ENCODE results near the gene GTSE1. TPM values are rescaled to one million over a fixed set of nuclear protein-coding genes. Genes with fewer than 3 reads are reported as not detected.

GTSE1 gene
- total and polyA plus RNA-seq, 9 donors = 0.18 to 0.84 (median 0.38) TPM; not detected in 1

GRCh38 chr22:46330426-46330825, 33.8 kb downstream of the GTSE1 start:
- Histone ChIP-seq H3K4me3 (no peak overlapping the region), H3K4me1 (ENCODE audit: insufficient read depth) (no peaks in the 10 kb centered on the region), H3K27ac (no peak overlapping the region), H3K27me3 (no peaks in the 10 kb centered on the region), H3K36me3 (no peaks in the 10 kb centered on the region), H3K9me3 (no peaks in the 10 kb centered on the region)
- WGBS, 3 donors = 95 to 96% (median 96%) methylated on average over 4 of the region's 4 CpGs
- no peak for DNase-seq
- TF ChIP-seq POLR2A (IDR thresholded peaks at IDR 0.05) (no peak), CTCF (IDR thresholded peaks at IDR 0.05) (no peak), EP300 (IDR thresholded peaks at IDR 0.05) (no peak)
- intact Hi-C loops (cut with DNase I) = no loop called here

- intact Hi-C loops (cut with DNase I) = no loop called here
- 93 to 97% (median 94%) methylated on average over 23 of the region's 23 CpGs for WGBS, 3 donors
These were observed 34.8 kb downstream of the GTSE1 start for GRCh38 chr22:46331496-46331895.

GRCh38 chr22:46335201-46336118, 38.8 kb downstream of the GTSE1 start, which contains the start of gene TRMU:
Gene TRMU, plus strand, starts transcription at chr22:46335714. Its CDS starts 51 bp downstream, at chr22:46335765.
- H3K27ac ChIP-seq = peak within 1 kb of the TSS; percentile 9 to 90
- no peaks in the 10 kb centered on the region for H3K27me3 ChIP-seq
- peaks cover 2% of the 10 kb centered on the region for H3K4me1 ChIP-seq (ENCODE audit: insufficient read depth)
- DNase-seq = peak; percentile 81 to 92 (median 86)
- no peaks in the 10 kb centered on the region for H3K36me3 ChIP-seq
- peak within 1 kb of the TSS; percentile 77 for H3K4me3 ChIP-seq
- intact Hi-C loops (cut with DNase I) = no loop called here
- WGBS, 3 donors = 0 to 1% (median 1%) methylated on average over 50 to 93 of the region's 93 CpGs
- TF ChIP-seq POLR2A (IDR thresholded peaks at IDR 0.05) (peak; percentile 53), CTCF (IDR thresholded peaks at IDR 0.05) (peak in 1 of 3 donors; percentile 6), EP300 (IDR thresholded peaks at IDR 0.05) (no peak)
- H3K9me3 ChIP-seq = no peaks in the 10 kb centered on the region

More at GRCh38 chr22:46331496-46331895, 34.8 kb downstream of the GTSE1 start:
- H3K36me3 ChIP-seq = no peaks in the 10 kb centered on the region
- no peak overlapping the region for H3K4me3 ChIP-seq
- DNase-seq = no peak
- H3K27ac ChIP-seq = no peak overlapping the region
- no peaks in the 10 kb centered on the region for H3K27me3 ChIP-seq
- no peaks in the 10 kb centered on the region for H3K9me3 ChIP-seq
- no peak for TF ChIP-seq CTCF (IDR thresholded peaks at IDR 0.05)
- no peak for TF ChIP-seq POLR2A (IDR thresholded peaks at IDR 0.05)
- no peak for TF ChIP-seq EP300 (IDR thresholded peaks at IDR 0.05)
- H3K4me1 ChIP-seq (ENCODE audit: insufficient read depth) = no peaks in the 10 kb centered on the region

- peak overlapping the region; percentile 9 to 10 for H3K27ac ChIP-seq
- peak overlapping the region; percentile 77 for H3K4me3 ChIP-seq
- H3K9me3 ChIP-seq = no peaks in the 10 kb centered on the region
- intact Hi-C loops (cut with DNase I) = no loop called here
- TF ChIP-seq CTCF (IDR thresholded peaks at IDR 0.05) (no peak), EP300 (IDR thresholded peaks at IDR 0.05) (no peak), POLR2A (IDR thresholded peaks at IDR 0.05) (no peak)
- no peaks in the 10 kb centered on the region for H3K27me3 ChIP-seq
- DNase-seq = no peak
- no peaks in the 10 kb centered on the region for H3K36me3 ChIP-seq
- 5 to 8% (median 6%) methylated on average over 42 of the region's 42 CpGs for WGBS, 3 donors
- H3K4me1 ChIP-seq (ENCODE audit: insufficient read depth) = peaks cover 2% of the 10 kb centered on the region
These were observed 39.7 kb downstream of the GTSE1 start for GRCh38 chr22:46336119-46337078.
